Right ventricle myocardium superior (tissue), 1 donor: ENCODE data around the gene ERVH48-1. TPM values are rescaled to one million over a fixed set of nuclear protein-coding genes. Genes with fewer than 3 reads are reported as not detected.
A peak's percentile ranks its signal among the peaks of the same experiment; 100 is the strongest.
"Not testable (repeated sequence)": the region's sequence is repeated elsewhere in the genome, so short reads cannot be mapped to it uniquely, and the experiment has no call there.

Experiments
- ATAC-seq: fragments of 200-7000 bp; cut with Tn5 transposase; one replicate; pipeline ENCODE4 v1.9.1; 2020; ENCODE audit warnings: mild to moderate bottlenecking; ENCODE audit not compliant: poor library complexity
- DNase-seq: peaks from one replicate; pipeline ENCODE4 v3.0.0-alpha.2; 2020
- intact Hi-C: fragments of 100-400 bp; cut with DNase I; formaldehyde crosslinking; loops from one replicate; pipeline ENCODE4 v1.11.2; 2022
- total RNA-seq: library from RNA; stranded (reverse); fragmentation: NEBNext Ultra II Directional; extraction: Animal tissue kit (Norgen Biotek cat#: 25700); gene quantifications from one replicate; pipeline ENCODE4 v1.2.1, GENCODE V29; 2021
- donor health status: DM: no; HTN: yes; CAD: no; lungs with severe emphysema.

ERVH48-1 gene
- total RNA-seq, 1 donor from 2014 or later, result not detected

DNA sequence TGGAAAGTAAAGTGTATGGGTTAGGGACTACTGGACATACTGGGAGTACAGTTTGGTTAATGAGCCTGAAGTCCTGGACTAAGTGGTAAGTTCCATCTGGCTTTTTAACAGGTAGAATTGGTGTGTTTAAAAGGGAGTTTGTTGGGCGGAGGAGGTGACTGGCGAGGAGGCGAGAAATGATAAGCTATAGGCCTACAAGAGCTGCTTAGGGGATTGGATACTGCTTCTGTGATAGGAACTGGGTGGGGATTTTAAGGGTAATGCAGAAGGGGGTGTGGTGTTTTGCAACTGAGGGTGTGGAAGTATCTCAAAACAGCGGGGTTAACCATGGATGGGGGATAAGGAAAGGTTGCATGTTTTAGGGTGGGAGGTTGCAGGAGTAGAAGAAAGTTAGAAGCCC lies 3.5 kb downstream of the ERVH48-1 start:
- no peak for ATAC-seq
- intact Hi-C loops, result no loop called here
- DNase-seq, result no peak

GRCh38 chr21:42918291-42918690 lies 7.1 kb downstream of the ERVH48-1 start:
- ATAC-seq, result no peak
- no peak for DNase-seq
- intact Hi-C loops, result no loop called here

- DNase-seq (no peak), ATAC-seq (peak; percentile 18)
- intact Hi-C loops, result no loop called here
Observed at GRCh38 chr21:42913476-42913875, 12.0 kb downstream of the ERVH48-1 start.

DNA sequence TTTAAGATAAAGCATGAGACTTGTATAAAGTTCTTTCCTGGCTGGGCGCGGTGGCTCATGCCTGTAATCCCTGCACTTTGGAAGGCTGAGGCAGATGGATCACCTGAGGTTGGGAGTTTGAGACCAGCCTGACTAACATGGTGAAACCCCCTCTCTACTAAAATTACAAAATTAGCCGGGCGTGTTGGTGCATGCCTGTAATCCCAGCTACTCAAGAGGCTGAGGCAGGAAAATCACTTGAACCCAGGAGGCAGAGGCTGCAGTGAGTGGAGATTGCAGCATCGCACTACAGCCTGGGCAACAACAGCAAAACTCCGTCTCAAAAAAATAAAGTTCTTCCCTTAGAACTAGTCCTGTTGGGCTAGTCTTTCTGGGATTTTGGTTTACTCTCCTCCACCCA lies 13.5 kb downstream of the ERVH48-1 start:
- intact Hi-C loops, ATAC-seq, DNase-seq: not testable (repeated sequence)

GRCh38 chr21:42908484-42908883 lies 16.9 kb downstream of the ERVH48-1 start:
- intact Hi-C loops, DNase-seq, ATAC-seq: not testable (repeated sequence)

DNA sequence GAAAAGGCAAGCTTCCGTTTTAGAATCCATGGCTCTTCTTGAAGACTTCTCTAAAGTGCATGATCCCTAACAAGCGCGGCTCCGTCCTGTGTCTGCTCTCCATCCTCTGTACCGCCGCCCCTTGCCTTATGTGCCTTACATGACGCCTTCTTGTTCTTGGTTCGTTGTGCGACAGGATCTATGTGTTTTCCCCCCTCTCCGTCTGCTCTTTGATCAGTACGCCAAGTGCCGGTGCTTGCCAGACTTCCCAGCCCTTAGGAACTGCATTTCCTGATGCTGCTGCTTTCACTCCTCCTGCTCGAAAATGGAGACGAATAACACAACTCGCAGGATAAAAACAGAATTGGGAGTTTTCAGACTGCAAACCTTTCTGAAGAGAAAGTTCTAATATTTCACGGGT lies 19.2 kb downstream of the ERVH48-1 start:
- ATAC-seq, result no peak
- intact Hi-C loops, result no loop called here

GRCh38 chr21:42905195-42905594 lies 20.2 kb downstream of the ERVH48-1 start:
- intact Hi-C loops, result no loop called here
- ATAC-seq, result no peak
- no peak for DNase-seq

More for the DNA sequence above, 19.2 kb downstream of the ERVH48-1 start:
- no peak for DNase-seq

- DNase-seq (no peak), ATAC-seq (no peak)
- intact Hi-C loops, result no loop called here
Observed at GRCh38 chr21:42903817-42904216, 21.6 kb downstream of the ERVH48-1 start.

DNA sequence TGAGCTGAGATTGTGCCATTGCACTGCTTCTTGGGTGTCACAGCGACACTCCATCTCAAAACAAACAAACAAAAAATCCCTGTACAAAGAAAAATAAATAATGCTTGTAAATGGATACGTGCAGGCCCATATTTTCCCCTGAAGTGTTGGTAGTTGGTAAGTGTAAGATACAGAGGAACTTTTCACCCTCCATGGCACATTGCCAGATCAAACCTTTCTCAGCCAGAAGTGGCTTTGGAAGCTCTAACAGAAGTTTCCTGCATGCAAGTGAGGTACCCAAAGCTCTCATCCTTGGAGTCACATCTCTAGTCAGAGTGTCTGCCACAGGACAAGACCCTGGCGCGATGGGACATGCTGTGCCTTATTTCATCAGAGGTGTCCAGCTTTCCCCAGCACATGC lies 25.0 kb downstream of the ERVH48-1 start:
- intact Hi-C loops, result no loop called here
- no peak for ATAC-seq
- no peak for DNase-seq

GRCh38 chr21:42892931-42893755 lies 32.3 kb downstream of the ERVH48-1 start, which contains the start of gene NDUFV3:
TSS of gene NDUFV3 (plus strand) at chr21:42893309. CDS start at chr21:42893334, 25 bp downstream.
- ATAC-seq (peak; percentile 98), DNase-seq (peak; percentile 100)
- intact Hi-C loops, result no loop called here

- DNase-seq (no peak), ATAC-seq (peak; percentile 44)
- intact Hi-C loops, result no loop called here
Observed at GRCh38 chr21:42892582-42892930, 32.9 kb downstream of the ERVH48-1 start.

DNA sequence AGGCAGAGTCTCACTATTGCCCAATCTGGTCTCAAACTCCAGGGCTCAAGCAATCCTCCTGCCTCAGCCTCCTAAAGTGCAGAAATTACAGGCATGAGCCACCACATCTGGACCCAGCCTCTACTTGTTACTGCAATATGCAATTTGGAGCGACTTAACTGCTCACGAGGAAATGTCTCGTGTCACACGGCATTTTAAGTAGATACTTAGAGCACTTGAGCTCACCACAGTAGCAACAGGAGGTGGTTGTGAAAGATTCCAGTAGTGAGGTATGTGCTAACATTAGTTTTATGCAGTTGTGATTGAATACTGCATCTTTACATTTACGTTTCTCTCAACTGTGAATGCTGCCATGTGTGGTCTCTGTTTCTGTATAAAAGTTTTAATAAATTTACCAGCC lies 38.1 kb downstream of the ERVH48-1 start:
- no peak for DNase-seq
- intact Hi-C loops, result no loop called here
- peak; percentile 53 for ATAC-seq

- no peak for ATAC-seq
- DNase-seq, result no peak
- intact Hi-C loops, result no loop called here
Observed at GRCh38 chr21:42883921-42884320, 41.5 kb downstream of the ERVH48-1 start.

DNA sequence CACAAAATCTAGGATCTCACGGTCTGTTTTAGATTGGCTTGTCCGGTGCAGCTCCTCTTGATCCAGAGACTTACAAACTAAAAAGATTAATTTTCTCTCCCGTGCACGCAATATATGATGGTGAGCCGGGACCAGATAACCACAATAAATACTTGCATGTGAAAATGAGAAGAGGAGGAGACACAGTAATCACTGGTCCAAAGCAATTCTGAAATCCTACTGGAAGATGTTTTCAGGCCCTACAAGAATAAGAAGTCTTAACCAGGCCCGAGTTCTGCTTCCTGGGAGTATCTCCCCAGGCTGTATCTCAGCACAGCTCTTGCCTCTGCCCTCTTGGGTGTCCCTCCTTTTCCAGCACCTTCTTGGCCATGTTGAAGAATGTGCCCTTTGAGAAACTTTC lies 45.1 kb downstream of the ERVH48-1 start:
- intact Hi-C loops, result no loop called here
- DNase-seq (no peak), ATAC-seq (no peak)

DNA sequence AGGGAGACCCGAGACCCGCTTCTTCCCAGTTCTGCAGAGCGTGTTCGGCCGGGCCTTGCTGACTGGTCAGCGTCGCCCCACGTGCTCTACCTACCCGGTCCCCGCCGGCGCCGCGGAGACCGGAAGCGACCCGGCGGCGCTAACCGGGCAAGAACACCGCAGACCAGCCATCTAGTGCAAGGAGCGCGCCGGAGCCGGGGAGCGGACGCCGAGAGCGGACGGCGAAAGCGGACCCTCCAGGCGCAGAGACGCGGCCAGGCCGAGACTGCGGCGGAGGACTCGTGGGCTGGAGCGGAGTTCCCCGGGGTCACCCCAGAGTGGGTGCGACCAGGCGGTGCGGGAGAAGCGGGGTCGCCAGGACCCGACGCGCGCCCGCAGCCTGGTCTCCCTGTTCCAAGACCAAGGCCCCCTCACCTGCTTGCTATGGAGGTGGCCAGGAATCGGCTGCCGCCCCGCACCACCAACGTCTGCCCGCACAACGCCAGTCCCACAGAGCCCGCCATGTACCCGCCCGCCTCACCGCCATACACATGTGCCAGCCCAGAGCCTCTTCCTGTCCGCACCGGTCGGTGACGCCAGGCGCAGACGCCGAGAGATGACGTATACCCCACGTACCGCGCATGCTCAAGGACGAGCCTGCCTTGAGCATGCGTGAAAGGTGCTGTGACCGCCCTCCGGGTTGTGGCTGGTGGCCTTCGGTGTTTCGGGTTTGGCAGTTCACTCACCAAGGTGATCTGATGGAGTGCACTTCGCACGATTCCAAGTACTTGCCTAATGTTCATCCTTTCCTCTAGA lies 46.2 kb downstream of the ERVH48-1 start, which contains the start of gene WDR4:
Gene WDR4 (minus strand): TSS at position 547 of the 795 bp plus-strand sequence. CDS start 44 bp downstream, at position 503.
- ATAC-seq (peak; percentile 100), DNase-seq (peak; percentile 98)
- intact Hi-C loops, result no loop called here

DNA sequence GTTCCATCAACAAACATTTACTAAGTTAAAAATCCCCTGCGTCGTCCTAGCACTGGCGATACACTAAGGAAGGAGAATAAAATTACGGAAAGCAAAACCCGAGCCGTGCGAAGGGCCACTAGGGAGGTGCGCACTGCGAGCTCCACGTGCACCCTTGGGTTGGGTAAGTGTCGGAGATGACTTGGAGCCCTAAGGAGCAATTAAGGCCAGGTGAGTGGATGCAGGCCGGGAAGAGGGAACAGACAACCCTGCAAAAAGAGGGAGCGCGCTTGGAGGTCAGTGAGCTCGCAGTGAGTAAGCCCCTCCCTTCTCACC lies 46.8 kb downstream of the ERVH48-1 start:
- DNase-seq, result no peak
- peak; percentile 10 for ATAC-seq
- intact Hi-C loops, result no loop called here

GRCh38 chr21:42875811-42876210 lies 49.6 kb downstream of the ERVH48-1 start:
- intact Hi-C loops, ATAC-seq, DNase-seq: not testable (repeated sequence)

GRCh38 chr21:42873096-42873495 lies 52.3 kb downstream of the ERVH48-1 start:
- no peak for DNase-seq
- ATAC-seq, result no peak
- intact Hi-C loops, result no loop called here

DNA sequence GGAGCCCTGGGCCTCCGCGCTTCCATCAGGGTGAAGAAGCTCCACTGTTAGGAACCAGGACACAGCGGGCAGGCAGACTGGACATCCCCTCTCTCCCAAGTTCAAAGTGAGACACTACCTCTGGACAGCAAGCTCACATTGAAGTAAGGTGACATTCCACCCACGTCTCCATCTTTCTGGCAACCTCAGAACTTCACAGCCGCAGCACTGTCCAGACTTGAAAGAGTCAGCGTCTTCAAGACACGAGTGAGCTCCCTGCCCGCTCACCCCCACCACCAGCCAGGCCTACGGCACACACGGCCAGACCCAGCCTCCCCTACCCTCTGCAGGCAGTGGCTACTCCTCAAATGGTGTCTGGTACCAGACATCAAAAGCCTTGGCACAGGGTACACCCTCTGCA lies 57.2 kb downstream of the ERVH48-1 start:
- DNase-seq (no peak), ATAC-seq (no peak)
- intact Hi-C loops, result no loop called here
